Measurements from ENCODE around the gene STRN4. TPM values are rescaled to one million over a fixed set of nuclear protein-coding genes. Genes with fewer than 3 reads are reported as not detected.

The STRN4 gene
- total and polyA plus RNA-seq, 9 of the 15 experiments (the other 6 are each of a cell fraction or from before 2014, with no cell fraction given): 0.62 to 83.7 (median 36.9) TPM

DNA sequence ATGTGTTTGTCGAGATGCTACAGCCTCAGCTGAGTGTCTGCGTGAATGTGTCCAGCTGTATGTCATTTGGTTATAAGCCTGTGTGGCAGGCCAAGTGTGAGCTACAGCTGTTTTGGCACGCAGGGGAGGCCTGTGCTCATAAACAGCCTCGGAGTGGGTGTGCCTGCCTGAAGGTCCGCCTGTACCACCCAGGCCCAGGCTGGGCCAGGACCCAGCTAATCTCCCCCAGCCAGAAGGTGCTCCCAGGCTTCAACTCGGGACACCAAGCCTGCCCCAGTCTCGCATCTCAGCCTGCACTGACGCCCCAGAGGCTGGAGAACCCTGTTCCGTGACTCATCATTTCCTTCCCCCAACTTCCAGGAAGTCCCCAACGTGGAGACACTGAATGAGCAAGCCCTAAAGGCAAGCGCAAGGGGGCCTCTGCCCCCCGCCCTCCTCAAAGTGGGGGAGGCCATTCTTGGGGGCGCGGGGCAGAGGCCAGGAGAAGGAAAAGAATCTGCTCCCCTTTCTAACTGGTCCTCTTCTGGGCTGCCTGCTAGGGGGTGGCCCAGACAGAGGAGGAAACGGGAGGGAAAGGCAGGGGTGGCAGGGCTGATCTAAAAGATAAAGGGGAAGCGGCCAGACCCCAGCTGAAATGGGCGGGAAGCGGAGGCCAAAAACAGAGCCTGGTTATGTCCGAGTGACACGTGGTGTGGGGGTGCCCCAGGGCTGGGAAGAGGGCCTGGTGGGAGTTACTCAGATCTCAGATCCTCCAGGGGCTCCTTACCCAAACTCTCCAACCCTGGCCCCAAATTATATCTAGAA lies 40.2 kb upstream of the STRN4 start (continued):
- TF ChIP-seq, protein P1, sequence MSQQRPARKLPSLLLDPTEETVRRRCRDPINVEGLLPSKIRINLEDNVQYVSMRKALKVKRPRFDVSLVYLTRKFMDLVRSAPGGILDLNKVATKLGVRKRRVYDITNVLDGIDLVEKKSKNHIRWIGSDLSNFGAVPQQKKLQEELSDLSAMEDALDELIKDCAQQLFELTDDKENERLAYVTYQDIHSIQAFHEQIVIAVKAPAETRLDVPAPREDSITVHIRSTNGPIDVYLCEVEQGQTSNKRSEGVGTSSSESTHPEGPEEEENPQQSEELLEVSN (IDR thresholded peaks at IDR 0.05; ENCODE audit: borderline replicate concordance in 1 of 2, extremely low read depth in 1 of 2, insufficient read depth in 1 of 2, insufficient read length in 1 of 2, low read depth in 1 of 2, low read length in 1 of 2, poor library complexity in 1 of 2, severe bottlenecking in 1 of 2): peak; percentile 95 to 96
- TF ChIP-seq PHB (CRISPR knock-in tag; IDR thresholded peaks at IDR 0.05) (0 out of 2 replicates have a peak, but pooled peaks have one; percentile 7), ZNF75A (CRISPR knock-in tag; IDR thresholded peaks at IDR 0.05) (no peak), JUN (IDR thresholded peaks at IDR 0.05; ENCODE audit: borderline replicate concordance, low read depth, low read length) (peak; percentile 84; the same call in 1 of the 2 replicates), JUN (CRISPR knock-in tag; IDR thresholded peaks at IDR 0.05; ENCODE audit: borderline replicate concordance) (peak; percentile 1; the same call in 1 of the 2 replicates), NCOA2 (IDR thresholded peaks at IDR 0.05; ENCODE audit: partially characterized antibody in 2 of 2) (no peak), GATAD2B (IDR thresholded peaks at IDR 0.05; ENCODE audit: borderline replicate concordance) (no peak), SMARCA4 (IDR thresholded peaks at IDR 0.05) (peak; percentile 91), SMC3 (conservative IDR thresholded peaks at IDR 0.05; ENCODE audit: insufficient read depth, low read depth, low read length) (no peak), ARHGAP35 (IDR thresholded peaks at IDR 0.05; ENCODE audit: partially characterized antibody) (no peak), ZC3H4 (CRISPR knock-in tag; IDR thresholded peaks at IDR 0.05; ENCODE audit: borderline replicate concordance) (no peak; the same call in 1 of the 2 replicates), ZNF174 (CRISPR knock-in tag; IDR thresholded peaks at IDR 0.05) (no peak), KAT7 (CRISPR knock-in tag; IDR thresholded peaks at IDR 0.05; ENCODE audit: borderline replicate concordance) (no peak), TAF9B (IDR thresholded peaks at IDR 0.05; ENCODE audit: partially characterized antibody) (peak; percentile 100), BCOR (IDR thresholded peaks at IDR 0.05) (peak; percentile 23; the same call in 1 of the 2 replicates), L3MBTL2 (IDR thresholded peaks at IDR 0.05) (peak; percentile 93), PRPF4 (IDR thresholded peaks at IDR 0.05; ENCODE audit: insufficient read depth, low read depth, low read length, poor library complexity, severe bottlenecking) (no peak), BHLHE40 (IDR thresholded peaks at IDR 0.05; ENCODE audit: low read length) (peak; percentile 86), CBX3 (IDR thresholded peaks at IDR 0.05; ENCODE audit: borderline replicate concordance in 1 of 2, low read length in 2 of 2) (no peak), ZNF57 (CRISPR knock-in tag; IDR thresholded peaks at IDR 0.05) (no peak), TEAD1 (CRISPR knock-in tag; IDR thresholded peaks at IDR 0.05) (no peak; a peak in 3 of 4 replicates), MAFF (IDR thresholded peaks at IDR 0.05; ENCODE audit: low read length) (peak; percentile 89), ZNF184 (CRISPR knock-in tag; IDR thresholded peaks at IDR 0.05) (no peak), KLF1 (tag; IDR thresholded peaks at IDR 0.05) (no peak; the same call in 1 of the 2 replicates), FUS (optimal IDR thresholded peaks at IDR 0.05; ENCODE audit: low read depth, low read length) (no peak), ZZZ3 (IDR thresholded peaks at IDR 0.05) (no peak)
- TF ChIP-seq, protein P2, sequence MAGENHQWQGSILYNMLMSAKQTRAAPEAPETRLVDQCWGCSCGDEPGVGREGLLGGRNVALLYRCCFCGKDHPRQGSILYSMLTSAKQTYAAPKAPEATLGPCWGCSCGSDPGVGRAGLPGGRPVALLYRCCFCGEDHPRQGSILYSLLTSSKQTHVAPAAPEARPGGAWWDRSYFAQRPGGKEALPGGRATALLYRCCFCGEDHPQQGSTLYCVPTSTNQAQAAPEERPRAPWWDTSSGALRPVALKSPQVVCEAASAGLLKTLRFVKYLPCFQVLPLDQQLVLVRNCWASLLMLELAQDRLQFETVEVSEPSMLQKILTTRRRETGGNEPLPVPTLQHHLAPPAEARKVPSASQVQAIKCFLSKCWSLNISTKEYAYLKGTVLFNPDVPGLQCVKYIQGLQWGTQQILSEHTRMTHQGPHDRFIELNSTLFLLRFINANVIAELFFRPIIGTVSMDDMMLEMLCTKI (IDR thresholded peaks at IDR 0.05; ENCODE audit: partially characterized antibody): no peak
- TF ChIP-seq, protein P3, sequence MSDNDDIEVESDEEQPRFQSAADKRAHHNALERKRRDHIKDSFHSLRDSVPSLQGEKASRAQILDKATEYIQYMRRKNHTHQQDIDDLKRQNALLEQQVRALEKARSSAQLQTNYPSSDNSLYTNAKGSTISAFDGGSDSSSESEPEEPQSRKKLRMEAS (CRISPR knock-in tag; IDR thresholded peaks at IDR 0.05): peak; percentile 72
